K562 (cell line): ENCODE measurements around the gene HES5.

Source experiments
- BRCA1 ChIP-seq, 2 experiments: fragments of 450-650 bp in 1 of 2; sonication (generic) in 1 of 2; formaldehyde crosslinking in 1 of 2; IDR thresholded peaks; 2 replicates each; pipeline versions ENCODE4 v1.5.0 to v1.6.1; 2017 to 2020; ENCODE audit warnings: mild to moderate bottlenecking in 1 of 2, missing genetic modification reagents in 1 of 2
- FOS ChIP-seq: IDR thresholded peaks from 3 replicates; pipeline ENCODE4 v1.6.1; 2011; ENCODE audit not compliant: insufficient read length; ENCODE audit errors: extremely low read depth
- HOXB6 ChIP-seq: fragments of 250-450 bp; sonication (Bioruptor Pico); IDR thresholded peaks from 2 replicates; pipeline ENCODE4 v1.5.1; 2022; ENCODE audit warnings: mild to moderate bottlenecking, borderline replicate concordance
- L3MBTL2 ChIP-seq: fragments of 450-650 bp; IDR thresholded peaks from 2 replicates; pipeline ENCODE4 v1.6.1; 2016; ENCODE audit warnings: mild to moderate bottlenecking, moderate library complexity
- POLR2A ChIP-seq: fragments of 450-650 bp; conservative IDR thresholded peaks from 2 replicates; pipeline ENCODE4 v1.6.1; 2016
- YY1 ChIP-seq, 3 experiments: IDR thresholded peaks; 2 replicates each; pipeline ENCODE4 v1.6.1; 2011; ENCODE audit warnings: low read length in 2 of 3, mild to moderate bottlenecking in 2 of 3, moderate library complexity in 2 of 3, borderline replicate concordance in 1 of 3, control low read depth in 1 of 3, low read depth in 1 of 3; ENCODE audit not compliant: insufficient read depth in 3 of 3, insufficient replicate concordance in 2 of 3, control insufficient read depth in 1 of 3, insufficient read length in 1 of 3; ENCODE audit errors: extremely low read depth in 1 of 3
- ZNF780A ChIP-seq: fragments of 250-450 bp; sonication (Bioruptor Pico); IDR thresholded peaks from 2 replicates; pipeline ENCODE4 v1.5.0; 2021; ENCODE audit warnings: mild to moderate bottlenecking
- TF ChIP-seq, protein P1 (sequence below): sonication (generic); formaldehyde crosslinking; IDR thresholded peaks from 2 replicates; pipeline ENCODE4 v1.8.1; 2023; ENCODE audit warnings: mild to moderate bottlenecking, missing genetic modification reagents
- TF ChIP-seq, protein P2 (sequence below): fragments of 450-650 bp; conservative IDR thresholded peaks from 2 replicates; pipeline ENCODE4 v1.6.1; 2016; ENCODE audit warnings: missing genetic modification characterization, low read depth, mild to moderate bottlenecking, control low read depth, missing compliant biosample characterization
- TF ChIP-seq, protein P3 (sequence below), 3 experiments: IDR thresholded peaks in 2 of 3; conservative IDR thresholded peaks in 1 of 3; 2 replicates each; pipeline ENCODE4 v1.5.1; 2011 to 2012; ENCODE audit warnings: low read length in 3 of 3, mild to moderate bottlenecking in 3 of 3, control low read depth in 2 of 3, improper control_type of control experiment in 1 of 3, inconsistent platforms in 1 of 3, low read depth in 1 of 3, mixed read lengths in 1 of 3, moderate library complexity in 1 of 3; ENCODE audit not compliant: insufficient read depth in 2 of 3
- TF ChIP-seq, protein P4 (sequence below): IDR thresholded peaks from 3 replicates; pipeline ENCODE4 v1.6.1; 2011; ENCODE audit warnings: borderline replicate concordance, mild to moderate bottlenecking; ENCODE audit not compliant: insufficient read length, insufficient read depth

DNA sequence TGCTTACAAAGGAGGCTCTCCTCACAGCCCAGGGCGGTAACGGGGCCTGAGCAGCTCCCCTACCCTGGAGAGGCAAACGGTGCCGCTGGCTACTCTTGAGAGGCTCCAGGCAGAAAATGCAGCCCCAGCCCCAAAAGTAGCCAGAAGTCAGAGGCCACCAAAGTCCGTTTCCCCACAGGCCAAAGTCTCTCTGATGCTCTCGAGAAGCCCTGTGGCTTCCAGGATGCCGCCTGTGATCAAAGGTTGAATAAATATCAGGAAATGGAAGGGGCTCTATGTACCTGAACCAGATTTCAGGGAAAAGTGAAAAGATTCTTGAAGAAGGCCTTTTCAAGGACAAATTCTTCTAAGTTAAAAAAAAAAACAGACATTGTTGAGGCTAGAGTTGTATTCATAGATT, 7.8 kb downstream of the HES5 start:
- TF ChIP-seq YY1 (IDR thresholded peaks at IDR 0.05; ENCODE audit: borderline replicate concordance in 1 of 3, control insufficient read depth in 1 of 3, extremely low read depth in 1 of 3, insufficient read depth in 3 of 3, insufficient read length in 1 of 3, insufficient replicate concordance in 2 of 3, low read depth in 1 of 3, low read length in 2 of 3): no peak
- no peak for TF ChIP-seq HOXB6
- TF ChIP-seq, protein P1, sequence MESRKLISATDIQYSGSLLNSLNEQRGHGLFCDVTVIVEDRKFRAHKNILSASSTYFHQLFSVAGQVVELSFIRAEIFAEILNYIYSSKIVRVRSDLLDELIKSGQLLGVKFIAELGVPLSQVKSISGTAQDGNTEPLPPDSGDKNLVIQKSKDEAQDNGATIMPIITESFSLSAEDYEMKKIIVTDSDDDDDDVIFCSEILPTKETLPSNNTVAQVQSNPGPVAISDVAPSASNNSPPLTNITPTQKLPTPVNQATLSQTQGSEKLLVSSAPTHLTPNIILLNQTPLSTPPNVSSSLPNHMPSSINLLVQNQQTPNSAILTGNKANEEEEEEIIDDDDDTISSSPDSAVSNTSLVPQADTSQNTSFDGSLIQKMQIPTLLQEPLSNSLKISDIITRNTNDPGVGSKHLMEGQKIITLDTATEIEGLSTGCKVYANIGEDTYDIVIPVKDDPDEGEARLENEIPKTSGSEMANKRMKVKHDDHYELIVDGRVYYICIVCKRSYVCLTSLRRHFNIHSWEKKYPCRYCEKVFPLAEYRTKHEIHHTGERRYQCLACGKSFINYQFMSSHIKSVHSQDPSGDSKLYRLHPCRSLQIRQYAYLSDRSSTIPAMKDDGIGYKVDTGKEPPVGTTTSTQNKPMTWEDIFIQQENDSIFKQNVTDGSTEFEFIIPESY: no peak
- TF ChIP-seq, protein P2, sequence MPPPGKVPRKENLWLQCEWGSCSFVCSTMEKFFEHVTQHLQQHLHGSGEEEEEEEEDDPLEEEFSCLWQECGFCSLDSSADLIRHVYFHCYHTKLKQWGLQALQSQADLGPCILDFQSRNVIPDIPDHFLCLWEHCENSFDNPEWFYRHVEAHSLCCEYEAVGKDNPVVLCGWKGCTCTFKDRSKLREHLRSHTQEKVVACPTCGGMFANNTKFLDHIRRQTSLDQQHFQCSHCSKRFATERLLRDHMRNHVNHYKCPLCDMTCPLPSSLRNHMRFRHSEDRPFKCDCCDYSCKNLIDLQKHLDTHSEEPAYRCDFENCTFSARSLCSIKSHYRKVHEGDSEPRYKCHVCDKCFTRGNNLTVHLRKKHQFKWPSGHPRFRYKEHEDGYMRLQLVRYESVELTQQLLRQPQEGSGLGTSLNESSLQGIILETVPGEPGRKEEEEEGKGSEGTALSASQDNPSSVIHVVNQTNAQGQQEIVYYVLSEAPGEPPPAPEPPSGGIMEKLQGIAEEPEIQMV: no peak
- TF ChIP-seq, protein P3, sequence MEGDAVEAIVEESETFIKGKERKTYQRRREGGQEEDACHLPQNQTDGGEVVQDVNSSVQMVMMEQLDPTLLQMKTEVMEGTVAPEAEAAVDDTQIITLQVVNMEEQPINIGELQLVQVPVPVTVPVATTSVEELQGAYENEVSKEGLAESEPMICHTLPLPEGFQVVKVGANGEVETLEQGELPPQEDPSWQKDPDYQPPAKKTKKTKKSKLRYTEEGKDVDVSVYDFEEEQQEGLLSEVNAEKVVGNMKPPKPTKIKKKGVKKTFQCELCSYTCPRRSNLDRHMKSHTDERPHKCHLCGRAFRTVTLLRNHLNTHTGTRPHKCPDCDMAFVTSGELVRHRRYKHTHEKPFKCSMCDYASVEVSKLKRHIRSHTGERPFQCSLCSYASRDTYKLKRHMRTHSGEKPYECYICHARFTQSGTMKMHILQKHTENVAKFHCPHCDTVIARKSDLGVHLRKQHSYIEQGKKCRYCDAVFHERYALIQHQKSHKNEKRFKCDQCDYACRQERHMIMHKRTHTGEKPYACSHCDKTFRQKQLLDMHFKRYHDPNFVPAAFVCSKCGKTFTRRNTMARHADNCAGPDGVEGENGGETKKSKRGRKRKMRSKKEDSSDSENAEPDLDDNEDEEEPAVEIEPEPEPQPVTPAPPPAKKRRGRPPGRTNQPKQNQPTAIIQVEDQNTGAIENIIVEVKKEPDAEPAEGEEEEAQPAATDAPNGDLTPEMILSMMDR (IDR thresholded peaks at IDR 0.05 in 2 of 3, conservative IDR thresholded peaks at IDR 0.05 in 1 of 3; ENCODE audit: insufficient read depth in 2 of 3, low read depth in 1 of 3, low read length in 3 of 3): no peak
- TF ChIP-seq BRCA1 (IDR thresholded peaks at IDR 0.05): no peak
- no peak for TF ChIP-seq BRCA1 (CRISPR knock-in tag; IDR thresholded peaks at IDR 0.05)
- TF ChIP-seq, protein P4, sequence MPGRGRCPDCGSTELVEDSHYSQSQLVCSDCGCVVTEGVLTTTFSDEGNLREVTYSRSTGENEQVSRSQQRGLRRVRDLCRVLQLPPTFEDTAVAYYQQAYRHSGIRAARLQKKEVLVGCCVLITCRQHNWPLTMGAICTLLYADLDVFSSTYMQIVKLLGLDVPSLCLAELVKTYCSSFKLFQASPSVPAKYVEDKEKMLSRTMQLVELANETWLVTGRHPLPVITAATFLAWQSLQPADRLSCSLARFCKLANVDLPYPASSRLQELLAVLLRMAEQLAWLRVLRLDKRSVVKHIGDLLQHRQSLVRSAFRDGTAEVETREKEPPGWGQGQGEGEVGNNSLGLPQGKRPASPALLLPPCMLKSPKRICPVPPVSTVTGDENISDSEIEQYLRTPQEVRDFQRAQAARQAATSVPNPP: no peak
- no peak for TF ChIP-seq L3MBTL2
- no peak for TF ChIP-seq POLR2A
- no peak for TF ChIP-seq ZNF780A (CRISPR knock-in tag)
- no peak for TF ChIP-seq FOS
